SU-DHL-6 (cell line): ENCODE measurements around the gene SMIM32.

Experiments used
- H2AFZ ChIP-seq: fragments of 200-600 bp; sonication (generic); 2 replicates; pipeline ENCODE4 v1.6.1; 2014; ENCODE audit warnings: low read depth, mild to moderate bottlenecking, moderate library complexity, mixed read lengths, antibody characterized with exemption, low read length; ENCODE audit not compliant: severe bottlenecking
- H3F3A ChIP-seq: fragments of 200-600 bp; shearing (Covaris generic); 2 replicates; pipeline ENCODE4 v1.6.0; 2016; ENCODE audit warnings: antibody characterized with exemption, mild to moderate bottlenecking; ENCODE audit not compliant: insufficient read depth
- H3K27ac ChIP-seq: fragments of 200-600 bp; sonication (generic); 2 replicates; pipeline ENCODE4 v1.5.1; 2016; ENCODE audit warnings: low read depth, mild to moderate bottlenecking, low read length, moderate library complexity, mixed read lengths
- H3K27me3 ChIP-seq: fragments of 200-600 bp; sonication (generic), shearing (Covaris generic); 2 replicates; pipeline ENCODE4 v1.6.0; 2014; ENCODE audit warnings: mild to moderate bottlenecking, low read length
- H3K36me3 ChIP-seq: fragments of 200-600 bp; sonication (generic); 2 replicates; pipeline ENCODE4 v1.6.1; 2014; ENCODE audit warnings: mild to moderate bottlenecking, low read length, mixed read lengths
- H3K4me2 ChIP-seq: fragments of 300-600, 200-600 bp; shearing (Covaris generic), sonication (generic); 2 replicates; pipeline ENCODE4 v1.6.0; 2014; ENCODE audit warnings: low read length, low read depth, mild to moderate bottlenecking; ENCODE audit not compliant: poor library complexity, severe bottlenecking
- H3K4me3 ChIP-seq: fragments of 200-600 bp; sonication (generic); 2 replicates; pipeline ENCODE4 v1.5.1; 2014; ENCODE audit warnings: antibody characterized with exemption, low read length, mild to moderate bottlenecking, mixed read lengths; ENCODE audit not compliant: insufficient read depth, poor library complexity, severe bottlenecking
- H3K79me2 ChIP-seq: fragments of 200-600 bp; sonication (generic); 2 replicates; pipeline ENCODE4 v1.6.1; 2014; ENCODE audit warnings: mild to moderate bottlenecking, low read length, moderate library complexity; ENCODE audit not compliant: insufficient read depth
- H3K9ac ChIP-seq: fragments of 200-600 bp; sonication (generic); 2 replicates; pipeline ENCODE4 v1.7.0; 2014; ENCODE audit warnings: mild to moderate bottlenecking, low read length
- H3K9me2 ChIP-seq: fragments of 200-600 bp; sonication (generic); replicated peaks from 2 replicates; pipeline ENCODE4 v1.6.1; 2014; ENCODE audit warnings: low read length; ENCODE audit not compliant: insufficient read depth
- H3K9me3 ChIP-seq: fragments of 200-600 bp; sonication (generic); 2 replicates; pipeline ENCODE4 v1.6.1; 2014; ENCODE audit warnings: low read length, mixed read lengths; ENCODE audit not compliant: insufficient read depth
- H4K20me1 ChIP-seq: fragments of 200-600 bp; sonication (generic); 2 replicates; pipeline ENCODE4 v1.6.1; 2014; ENCODE audit warnings: low read depth, mild to moderate bottlenecking, antibody characterized with exemption, low read length, moderate library complexity, mixed read lengths
- CTCF ChIP-seq: fragments of 200-600 bp; sonication (generic); IDR thresholded peaks from one replicate; pipeline ENCODE4 v1.5.1; 2017; ENCODE audit warnings: antibody characterized with exemption, mild to moderate bottlenecking, low read length, moderate library complexity; ENCODE audit not compliant: insufficient read depth, poor library complexity, severe bottlenecking
- EZH2phosphoT487 ChIP-seq: fragments of 200-600 bp; sonication (generic), shearing (Covaris generic); conservative IDR thresholded peaks from 2 replicates; pipeline ENCODE4 v1.6.1; 2018; ENCODE audit warnings: mild to moderate bottlenecking, antibody characterized with exemption, low read length, moderate library complexity, mixed read lengths

Gene SMIM32

GRCh38 chr5:136206361-136206760 lies 13.4 kb upstream of the SMIM32 start:
- no peak overlapping the region for H3K9ac ChIP-seq
- TF ChIP-seq EZH2phosphoT487 = no peak
- TF ChIP-seq CTCF = no peak

GRCh38 chr5:136205941-136206340 lies 13.0 kb upstream of the SMIM32 start:
- Histone ChIP-seq H3K4me3 (no peak overlapping the region), H2AFZ (no peak overlapping the region), H3F3A (no peaks in the 10 kb centered on the region), H4K20me1 (no peaks in the 10 kb centered on the region), H3K27ac (no peak overlapping the region), H3K27me3 (no peaks in the 10 kb centered on the region), H3K4me2 (no peak overlapping the region), H3K79me2 (no peaks in the 10 kb centered on the region), H3K9ac (no peak overlapping the region), H3K9me2 (no peaks in the 10 kb centered on the region), H3K36me3 (no peaks in the 10 kb centered on the region), H3K9me3 (no peaks in the 10 kb centered on the region)
- no peak for TF ChIP-seq EZH2phosphoT487
- no peak for TF ChIP-seq CTCF

More at GRCh38 chr5:136206361-136206760, 13.4 kb upstream of the SMIM32 start:
- Histone ChIP-seq H3K9me2 (no peaks in the 10 kb centered on the region), H3K4me2 (no peak overlapping the region), H3F3A (no peaks in the 10 kb centered on the region), H3K79me2 (no peaks in the 10 kb centered on the region), H3K4me3 (no peak overlapping the region), H2AFZ (no peak overlapping the region), H3K27me3 (no peaks in the 10 kb centered on the region), H3K9me3 (no peaks in the 10 kb centered on the region), H4K20me1 (no peaks in the 10 kb centered on the region), H3K36me3 (no peaks in the 10 kb centered on the region), H3K27ac (no peak overlapping the region)

GRCh38 chr5:136205061-136205702 lies 12.2 kb upstream of the SMIM32 start:
- Histone ChIP-seq H3K9me3 (no peaks in the 10 kb centered on the region), H3F3A (no peaks in the 10 kb centered on the region), H3K36me3 (no peaks in the 10 kb centered on the region), H4K20me1 (no peaks in the 10 kb centered on the region), H2AFZ (no peak overlapping the region), H3K27me3 (no peaks in the 10 kb centered on the region), H3K79me2 (no peaks in the 10 kb centered on the region), H3K4me3 (no peak overlapping the region), H3K9me2 (no peaks in the 10 kb centered on the region), H3K4me2 (no peak overlapping the region), H3K27ac (no peak overlapping the region), H3K9ac (no peak overlapping the region)
- TF ChIP-seq EZH2phosphoT487 = no peak
- no peak for TF ChIP-seq CTCF
